Right lobe of liver (tissue), 6 donors: ENCODE measurements around the gene CERT1. TPM values are rescaled to one million over a fixed set of nuclear protein-coding genes. Genes with fewer than 3 reads are reported as not detected.

Source experiments
- ATAC-seq, 4 donors: fragments of 200-7000 bp; cut with Tn5 transposase; one replicate each; pipeline ENCODE4 v1.9.1; 2020; ENCODE audit warnings: mild to moderate bottlenecking in 4 of 4, moderate library complexity in 4 of 4
- DNase-seq, 3 donors: peaks; one replicate each; pipeline ENCODE4 v3.0.0-alpha.2; 2020
- H3K27ac ChIP-seq, 3 donors: fragments of 200-600 bp; one replicate each; pipeline ENCODE4 v1.8.0; 2022
- H3K27me3 ChIP-seq, 2 donors: fragments of 200-600 bp; one replicate each; pipeline ENCODE4 v1.8.0; 2022
- H3K36me3 ChIP-seq, 4 donors: fragments of 200-600 bp; sonication (generic) in 1 of 4; one replicate each; pipeline versions ENCODE4 v1.5.1 to v1.8.0; 2017 to 2022; ENCODE audit warnings: control low read depth in 1 of 4
- H3K4me1 ChIP-seq, 4 donors: fragments of 200-600 bp; sonication (generic) in 1 of 4; one replicate each; pipeline versions ENCODE4 v1.5.1 to v1.8.0; 2017 to 2022; ENCODE audit warnings: control low read depth in 1 of 4
- H3K4me3 ChIP-seq, 3 donors: fragments of 200-600 bp; one replicate each; pipeline ENCODE4 v1.8.0; 2022
- H3K9me3 ChIP-seq, 4 donors: fragments of 200-600 bp; sonication (generic) in 1 of 4; one replicate each; pipeline versions ENCODE4 v1.5.1 to v1.8.0; 2017 to 2022; ENCODE audit warnings: control low read depth in 1 of 4
- CTCF ChIP-seq, 4 donors: fragments of 200-600 bp in 3 of 4; fragments of 450-650 bp in 1 of 4; IDR thresholded peaks; one replicate each; pipeline versions ENCODE4 v1.5.1 to v1.8.0; 2016 to 2022; ENCODE audit warnings: antibody characterized with exemption in 4 of 4, mild to moderate bottlenecking in 2 of 4
- POLR2A ChIP-seq: fragments of 450-650 bp; IDR thresholded peaks from one replicate; pipeline ENCODE4 v1.6.1; 2017; ENCODE audit warnings: antibody characterized with exemption, mild to moderate bottlenecking
- WGBS: methylation state at CpG from one replicate; pipeline ENCODE4 v1.1.6; 2018; ENCODE audit warnings: low coverage, low lambda C conversion rate; ENCODE audit not compliant: insufficient coverage; ENCODE audit errors: missing lambda C conversion rate; 5-methylcytosine and 5-hydroxymethylcytosine counted together
- intact Hi-C, 2 donors: fragments of 100-400 bp; cut with DNase I; formaldehyde crosslinking; loops; one replicate each; pipeline versions ENCODE4 v1.11.2 to v1.14.1; 2022
- total RNA-seq, 6 experiments: library from RNA; depleted of rRNA in 2 of 6; stranded (reverse); fragments of >200 nt in 2 of 6; fragmentation: NEBNext Ultra II Directional in 3 of 6; extraction: Animal tissue kit (Norgen Biotek cat#: 25700) in 3 of 6; gene quantifications; one replicate each; pipeline versions ENCODE4 v1.1.0 to v1.2.4, GENCODE V29; 2016 to 2023
- donor health status: DM: no; HTN: yes; CAD: no.
- donor health status: DM: no; HTN: no; CAD: no.
- donor health status: DM: no; HTN: no; CAD: no.
- donor health status: DM: no; HTN: yes; CAD: no.
- donor health status: DM: no; HTN: yes; CAD: no.

CERT1 gene
- total RNA-seq, 6 experiments from 2014 or later: 14.6 to 25.5 (median 19.7) TPM

DNA sequence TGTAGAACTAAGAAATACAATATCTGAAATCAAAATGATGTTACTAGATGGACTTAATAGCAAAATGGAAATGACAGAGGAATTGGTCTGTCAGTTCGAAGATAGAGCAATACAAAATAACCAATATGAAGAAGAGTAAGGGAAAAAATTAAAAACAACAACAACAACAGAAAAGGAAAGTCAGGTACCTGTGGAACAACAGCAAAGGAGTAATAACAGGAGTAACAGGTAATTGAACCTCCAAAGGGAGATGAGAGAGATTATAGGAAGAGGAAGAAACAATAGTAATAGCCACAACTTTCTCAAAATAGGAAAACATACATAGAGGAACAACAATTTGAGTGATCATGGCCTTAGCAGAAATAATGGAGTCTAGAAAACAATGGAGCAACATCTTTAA is 13.9 kb upstream of the CERT1 start:
- Histone ChIP-seq H3K9me3 (no peaks in the 10 kb centered on the region), H3K27ac (no peak overlapping the region), H3K36me3 (no peaks in the 10 kb centered on the region), H3K27me3 (no peaks in the 10 kb centered on the region), H3K4me1 (peaks cover 0 to 5% (median 0%) of the 10 kb centered on the region in 4 donors), H3K4me3 (no peak overlapping the region)
- no peak for TF ChIP-seq CTCF (IDR thresholded peaks at IDR 0.05)
- no peak for TF ChIP-seq POLR2A
- 89% methylated on average over 1 of the region's 1 CpG for WGBS
- DNase-seq (no peak), ATAC-seq (no peak)
- intact Hi-C loops: no loop called here

DNA sequence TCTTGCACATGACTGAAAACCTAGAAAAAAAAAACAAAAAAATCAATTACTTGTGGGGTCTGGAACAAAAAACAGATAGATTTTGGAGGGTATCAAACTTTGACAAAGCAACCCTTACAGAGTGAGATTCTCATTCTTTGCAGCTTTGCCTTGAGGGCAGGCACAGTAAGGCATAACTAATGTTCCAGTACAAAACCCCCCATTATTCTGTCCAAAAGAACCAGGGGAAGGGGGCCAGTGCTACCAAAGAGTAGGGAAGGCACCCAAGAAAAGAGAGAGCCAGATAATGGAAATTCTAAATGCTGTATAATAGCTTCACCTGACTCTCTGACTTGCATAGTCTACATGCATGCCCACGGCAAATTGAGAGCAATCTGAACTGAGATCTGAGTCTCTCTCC is 13.2 kb upstream of the CERT1 start:
- no peak for ATAC-seq
- intact Hi-C loops: no loop called here
- no peaks in the 10 kb centered on the region for H3K27me3 ChIP-seq
- 92% methylated on average over 1 of the region's 1 CpG for WGBS
- H3K4me1 ChIP-seq: peaks cover 0 to 5% (median 0%) of the 10 kb centered on the region in 4 donors
- TF ChIP-seq POLR2A (no peak), CTCF (IDR thresholded peaks at IDR 0.05) (no peak)
- no peak overlapping the region for H3K27ac ChIP-seq
- DNase-seq: no peak
- H3K9me3 ChIP-seq: no peaks in the 10 kb centered on the region
- H3K4me3 ChIP-seq: no peak overlapping the region
- no peaks in the 10 kb centered on the region for H3K36me3 ChIP-seq

DNA sequence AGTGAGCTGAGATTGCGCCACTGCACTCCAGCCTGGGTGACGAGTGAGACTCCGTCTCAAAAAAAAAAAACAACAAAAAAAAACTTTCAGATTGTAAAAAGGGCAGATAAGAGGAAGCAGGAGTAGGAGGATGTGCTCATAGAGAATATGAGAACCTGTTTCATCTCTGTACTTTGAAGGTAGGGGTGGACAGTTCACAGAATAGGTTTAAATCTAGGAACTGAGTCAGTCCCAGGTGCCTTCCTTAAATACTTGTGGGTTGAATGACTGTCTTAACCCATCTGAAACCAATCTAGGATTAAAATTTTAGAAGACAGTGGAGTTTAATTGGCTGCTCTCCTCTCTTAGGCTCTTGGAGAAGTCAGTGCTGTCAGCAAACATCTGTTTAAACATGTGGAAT is 12.6 kb upstream of the CERT1 start:
- Histone ChIP-seq H3K4me1 (peaks cover 0 to 5% (median 0%) of the 10 kb centered on the region in 4 donors), H3K27ac (no peak overlapping the region), H3K27me3 (no peaks in the 10 kb centered on the region), H3K9me3 (no peaks in the 10 kb centered on the region), H3K36me3 (no peaks in the 10 kb centered on the region), H3K4me3 (no peak overlapping the region)
- intact Hi-C loops: no loop called here
- 65% methylated on average over 3 of the region's 3 CpGs for WGBS
- DNase-seq: no peak
- ATAC-seq: no peak
- TF ChIP-seq CTCF (IDR thresholded peaks at IDR 0.05): no peak
- TF ChIP-seq POLR2A: no peak

- no peak for DNase-seq
- intact Hi-C loops: no loop called here
- WGBS: 93% methylated on average over 1 of the region's 1 CpG
- TF ChIP-seq POLR2A: no peak
- TF ChIP-seq CTCF (IDR thresholded peaks at IDR 0.05): no peak
- Histone ChIP-seq H3K27me3 (no peaks in the 10 kb centered on the region), H3K27ac (no peak overlapping the region), H3K4me1 (peaks cover 0 to 5% (median 0%) of the 10 kb centered on the region in 4 donors), H3K36me3 (no peaks in the 10 kb centered on the region), H3K9me3 (no peaks in the 10 kb centered on the region), H3K4me3 (no peak overlapping the region)
- peak in 1 of 4 donors; percentile 53 for ATAC-seq
Measured at GRCh38 chr5:75523275-75523674, 11.8 kb upstream of the CERT1 start.

DNA sequence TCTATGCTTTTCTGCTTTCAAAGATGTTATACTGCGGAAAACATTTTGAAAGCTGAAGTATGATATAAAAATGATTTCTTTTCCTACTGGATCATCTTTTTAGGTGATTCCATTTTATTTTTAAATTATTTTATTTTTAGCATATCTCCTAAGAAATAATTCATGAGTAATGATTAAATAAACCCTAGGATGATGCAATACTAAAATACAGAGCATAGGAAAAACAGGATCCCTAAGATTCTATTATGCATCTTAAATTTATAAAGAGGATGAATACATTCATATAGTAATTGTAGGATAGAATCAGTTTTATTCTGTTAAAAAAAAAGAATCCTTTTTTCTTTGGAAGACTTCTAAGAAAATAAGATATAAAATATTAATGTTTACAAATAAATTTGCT is 11.1 kb upstream of the CERT1 start:
- 100% methylated on average over 1 of the region's 1 CpG for WGBS
- DNase-seq (no peak), ATAC-seq (no peak)
- no peak for TF ChIP-seq POLR2A
- no peak for TF ChIP-seq CTCF (IDR thresholded peaks at IDR 0.05)
- Histone ChIP-seq H3K36me3 (no peaks in the 10 kb centered on the region), H3K27me3 (no peaks in the 10 kb centered on the region), H3K4me3 (no peak overlapping the region), H3K9me3 (no peaks in the 10 kb centered on the region), H3K27ac (no peak overlapping the region), H3K4me1 (peaks cover 0 to 5% (median 0%) of the 10 kb centered on the region in 4 donors)
- intact Hi-C loops: no loop called here
